ENCODE measurements around the gene CLDN10. TPM values are rescaled to one million over a fixed set of nuclear protein-coding genes. Genes with fewer than 3 reads are reported as not detected.

The CLDN10 gene
- total and polyA plus RNA-seq, 2 experiments from 2014 or later, result 0.83 to 2.4 TPM

- Histone ChIP-seq H3K4me2 (no peak overlapping the region), H3K79me2 (no peaks in the 10 kb centered on the region), H4K20me1 (ENCODE audit: insufficient read depth, poor library complexity, severe bottlenecking) (no peaks in the 10 kb centered on the region), H3K9me3 (ENCODE audit: low read depth) (no peaks in the 10 kb centered on the region), H3K4me1 (ENCODE audit: insufficient read depth) (no peaks in the 10 kb centered on the region), H3K27ac (no peak overlapping the region), H3K36me3 (replicated peaks; ENCODE audit: insufficient read depth, low read depth) (no peaks in the 10 kb centered on the region), H3K4me3 (no peak overlapping the region), H3K9me2 (replicated peaks; ENCODE audit: insufficient read depth) (no peaks in the 10 kb centered on the region), H3K27me3 (no peaks in the 10 kb centered on the region), H2AFZ (no peak overlapping the region)
- TF ChIP-seq EZH2phosphoT487 (IDR thresholded peaks at IDR 0.05; ENCODE audit: low read depth, severe bottlenecking, unreplicated experiment) (no peak), CTCF (IDR thresholded peaks at IDR 0.05; ENCODE audit: poor library complexity) (no peak), EZH2 (IDR thresholded peaks at IDR 0.05; ENCODE audit: borderline replicate concordance) (no peak)
- DNase-seq (ENCODE audit: low spot score), result no peak
- WGBS (ENCODE audit: low lambda C conversion rate, missing lambda C conversion rate), result 75% methylated on average over 6 of the region's 6 CpGs
Observed at GRCh38 chr13:95608640-95609323, 56.3 kb downstream of the CLDN10 start.

- no peak overlapping the region for H3K4me2 ChIP-seq
- no peaks in the 10 kb centered on the region for H3K4me1 ChIP-seq (ENCODE audit: insufficient read depth)
- no peaks in the 10 kb centered on the region for H4K20me1 ChIP-seq (ENCODE audit: insufficient read depth, poor library complexity, severe bottlenecking)
- no peak overlapping the region for H2AFZ ChIP-seq
- no peak for DNase-seq (ENCODE audit: low spot score)
- 96% methylated on average over 7 of the region's 7 CpGs for WGBS (ENCODE audit: low lambda C conversion rate, missing lambda C conversion rate)
- H3K27me3 ChIP-seq, result no peaks in the 10 kb centered on the region
- no peak overlapping the region for H3K4me3 ChIP-seq
- no peaks in the 10 kb centered on the region for H3K36me3 ChIP-seq (replicated peaks; ENCODE audit: insufficient read depth, low read depth)
- no peaks in the 10 kb centered on the region for H3K9me2 ChIP-seq (replicated peaks; ENCODE audit: insufficient read depth)
- no peak for TF ChIP-seq EZH2 (IDR thresholded peaks at IDR 0.05; ENCODE audit: borderline replicate concordance)
- no peak for TF ChIP-seq CTCF (IDR thresholded peaks at IDR 0.05; ENCODE audit: poor library complexity)
- TF ChIP-seq EZH2phosphoT487 (IDR thresholded peaks at IDR 0.05; ENCODE audit: low read depth, severe bottlenecking, unreplicated experiment), result no peak
- H3K27ac ChIP-seq, result no peak overlapping the region
- H3K79me2 ChIP-seq, result no peaks in the 10 kb centered on the region
- no peaks in the 10 kb centered on the region for H3K9me3 ChIP-seq (ENCODE audit: low read depth)
Observed at GRCh38 chr13:95614641-95615245, 62.2 kb downstream of the CLDN10 start.

GRCh38 chr13:95615539-95615938 lies 63.0 kb downstream of the CLDN10 start:
- 89% methylated on average over 3 of the region's 3 CpGs for WGBS (ENCODE audit: low lambda C conversion rate, missing lambda C conversion rate)
- Histone ChIP-seq H3K9me3 (ENCODE audit: low read depth) (no peaks in the 10 kb centered on the region), H3K9me2 (replicated peaks; ENCODE audit: insufficient read depth) (no peaks in the 10 kb centered on the region), H3K4me1 (ENCODE audit: insufficient read depth) (no peaks in the 10 kb centered on the region), H3K27me3 (no peaks in the 10 kb centered on the region), H3K4me3 (no peak overlapping the region), H3K36me3 (replicated peaks; ENCODE audit: insufficient read depth, low read depth) (no peaks in the 10 kb centered on the region), H2AFZ (no peak overlapping the region), H3K27ac (no peak overlapping the region), H3K4me2 (no peak overlapping the region), H3K79me2 (no peaks in the 10 kb centered on the region), H4K20me1 (ENCODE audit: insufficient read depth, poor library complexity, severe bottlenecking) (no peaks in the 10 kb centered on the region)
- no peak for TF ChIP-seq CTCF (IDR thresholded peaks at IDR 0.05; ENCODE audit: poor library complexity)
- TF ChIP-seq EZH2 (IDR thresholded peaks at IDR 0.05; ENCODE audit: borderline replicate concordance), result no peak
- DNase-seq (ENCODE audit: low spot score), result no peak
